Caco-2 (cell line): ENCODE results near the gene SPATA6. TPM values are rescaled to one million over a fixed set of nuclear protein-coding genes. Genes with fewer than 3 reads are reported as not detected.
"Not testable (repeated sequence)": the region's sequence is repeated elsewhere in the genome, so short reads cannot be mapped to it uniquely, and the experiment has no call there.

Experiments used
- BruUV-seq: library from RNA; stranded (reverse); fragments of 400-500 nt; replicated peaks from 2 replicates; lab custom pipeline; 2021; lab: Mats Ljungman, UMichigan
- CTCF ChIA-PET: fragments of 300-600 bp; sonication (Branson Sonifier 250); formaldehyde crosslinking; loops from one replicate; lab custom pipeline; 2022; ENCODE audit warnings: antibody characterized with exemption; lab: Charles Lee
- POLR2A ChIA-PET: fragments of 300-600 bp; sonication (Branson Sonifier 250); formaldehyde crosslinking; loops from one replicate; lab custom pipeline; 2022; ENCODE audit warnings: antibody characterized with exemption; lab: Charles Lee
- DNase-seq, 2 experiments: peaks; one replicate each; pipeline versions ENCODE4 v3.0.0 to v3.0.0-alpha.2; 2020 to 2022
- H3K27me3 ChIP-seq: replicated peaks from 2 replicates; pipeline ENCODE4 v1.6.0; 2011; ENCODE audit warnings: low read length; ENCODE audit not compliant: control insufficient read depth, insufficient read depth
- H3K36me3 ChIP-seq: 2 replicates; pipeline ENCODE4 v1.5.1; 2011; ENCODE audit warnings: low read length; ENCODE audit not compliant: control insufficient read depth, insufficient read depth
- H3K4me1 ChIP-seq: fragments of 250-450 bp; sonication (Bioruptor Pico); 2 replicates; pipeline ENCODE4 v1.5.1; 2020; ENCODE audit warnings: mild to moderate bottlenecking
- H3K4me3 ChIP-seq: 2 replicates; pipeline ENCODE4 v1.5.1; 2011; ENCODE audit warnings: low read depth, mild to moderate bottlenecking, control low read depth, low read length
- H3K9me3 ChIP-seq: fragments of 250-450 bp; sonication (Bioruptor Pico); 2 replicates; pipeline ENCODE4 v1.5.1; 2020; ENCODE audit warnings: mild to moderate bottlenecking, moderate library complexity
- H3K27ac Mint-ChIP-seq: one replicate; pipeline ENCODE4 v1.8.0; 2022; ENCODE audit warnings: mixed read lengths; ENCODE audit not compliant: unreplicated experiment
- H3K27me3 Mint-ChIP-seq: one replicate; pipeline ENCODE4 v1.8.0; 2022; ENCODE audit warnings: mixed read lengths; ENCODE audit not compliant: insufficient read depth, unreplicated experiment
- H3K36me3 Mint-ChIP-seq: one replicate; pipeline ENCODE4 v1.8.0; 2022; ENCODE audit warnings: mild to moderate bottlenecking, mixed read lengths; ENCODE audit not compliant: insufficient read depth, unreplicated experiment
- H3K4me1 Mint-ChIP-seq: one replicate; pipeline ENCODE4 v1.8.0; 2022; ENCODE audit warnings: low read depth, mixed read lengths; ENCODE audit not compliant: unreplicated experiment
- H3K4me3 Mint-ChIP-seq: one replicate; pipeline ENCODE4 v1.8.0; 2022; ENCODE audit warnings: mild to moderate bottlenecking, moderate library complexity, mixed read lengths; ENCODE audit not compliant: unreplicated experiment
- H3K9me3 Mint-ChIP-seq: one replicate; pipeline ENCODE4 v1.8.0; 2022; ENCODE audit warnings: mixed read lengths; ENCODE audit not compliant: unreplicated experiment
- CTCF ChIP-seq, 2 experiments: fragments of 200-600 bp in 1 of 2; IDR thresholded peaks; 1 replicate in 1 of 2; 2 replicates in 1 of 2; pipeline versions ENCODE4 v1.5.1 to v1.8.0; 2011 to 2022; ENCODE audit warnings: antibody characterized with exemption in 1 of 2, control low read depth in 1 of 2, inconsistent platforms in 1 of 2, low read depth in 1 of 2, low read length in 1 of 2, mild to moderate bottlenecking in 1 of 2, moderate library complexity in 1 of 2; ENCODE audit not compliant: insufficient read depth in 1 of 2, severe bottlenecking in 1 of 2, unreplicated experiment in 1 of 2
- intact Hi-C: fragments of 100-400 bp; cut with micrococcal nuclease; formaldehyde crosslinking; loops from one replicate; pipeline ENCODE4 v1.10.0; 2022; ENCODE audit not compliant: unreplicated experiment
- total RNA-seq: library from RNA; stranded (reverse); gene quantifications from 2 replicates; pipeline ENCODE4 v1.2.3, GENCODE V29; 2022

SPATA6 gene
- total RNA-seq, 1 experiment from 2014 or later: 1.8 TPM

- CTCF ChIA-PET: no interaction called here
- H3K27ac Mint-ChIP-seq: no peak overlapping the region
- intact Hi-C loops: no loop called here
Observed at GRCh38 chr1:48309564-48310082, 162.4 kb downstream of the SPATA6 start.

GRCh38 chr1:48302652-48303051, 169.4 kb downstream of the SPATA6 start:
- ChIA-PET POLR2A (no interaction called here), CTCF (no interaction called here)
- intact Hi-C loops: no loop called here
- Mint-ChIP-seq H3K27me3 (no peaks in the 10 kb centered on the region), H3K4me1 (no peaks in the 10 kb centered on the region), H3K4me3 (no peak overlapping the region), H3K9me3 (no peaks in the 10 kb centered on the region), H3K36me3 (no peaks in the 10 kb centered on the region), H3K27ac (no peak overlapping the region)
- H3K27me3 ChIP-seq: no peaks in the 10 kb centered on the region
- no peaks in the 10 kb centered on the region for H3K4me1 ChIP-seq
- H3K9me3 ChIP-seq: no peaks in the 10 kb centered on the region
- no TSS peak for BruUV-seq
- TF ChIP-seq CTCF (IDR thresholded peaks at IDR 0.05; ENCODE audit: insufficient read depth in 1 of 2, low read depth in 1 of 2, low read length in 1 of 2, severe bottlenecking in 1 of 2, unreplicated experiment in 1 of 2): no peak
- no peak for DNase-seq
- H3K4me3 ChIP-seq: no peak overlapping the region
- no peaks in the 10 kb centered on the region for H3K36me3 ChIP-seq

More at GRCh38 chr1:48309564-48310082, 162.4 kb downstream of the SPATA6 start:
- TF ChIP-seq CTCF (IDR thresholded peaks at IDR 0.05; ENCODE audit: insufficient read depth in 1 of 2, low read depth in 1 of 2, low read length in 1 of 2, severe bottlenecking in 1 of 2, unreplicated experiment in 1 of 2): no peak
- no TSS peak for BruUV-seq
- POLR2A ChIA-PET: no interaction called here
- Histone ChIP-seq H3K36me3 (no peaks in the 10 kb centered on the region), H3K4me1 (no peaks in the 10 kb centered on the region), H3K27me3 (no peaks in the 10 kb centered on the region), H3K4me3 (no peak overlapping the region), H3K9me3 (no peaks in the 10 kb centered on the region)
- no peaks in the 10 kb centered on the region for H3K4me1 Mint-ChIP-seq
- H3K9me3 Mint-ChIP-seq: peaks cover 25% of the 10 kb centered on the region
- no peaks in the 10 kb centered on the region for H3K36me3 Mint-ChIP-seq
- no peak overlapping the region for H3K4me3 Mint-ChIP-seq
- no peaks in the 10 kb centered on the region for H3K27me3 Mint-ChIP-seq
- DNase-seq: no peak

- no peak for TF ChIP-seq CTCF (IDR thresholded peaks at IDR 0.05; ENCODE audit: insufficient read depth in 1 of 2, low read depth in 1 of 2, low read length in 1 of 2, severe bottlenecking in 1 of 2, unreplicated experiment in 1 of 2)
- intact Hi-C loops: no loop called here
- ChIA-PET POLR2A (no interaction called here), CTCF (no interaction called here)
- no peaks in the 10 kb centered on the region for H3K9me3 Mint-ChIP-seq
- no peaks in the 10 kb centered on the region for H3K4me1 Mint-ChIP-seq
- Histone ChIP-seq H3K4me1 (no peaks in the 10 kb centered on the region), H3K27me3 (no peaks in the 10 kb centered on the region), H3K36me3 (no peaks in the 10 kb centered on the region), H3K9me3 (no peaks in the 10 kb centered on the region), H3K4me3 (no peak overlapping the region)
- no peak overlapping the region for H3K27ac Mint-ChIP-seq
- no peak for DNase-seq
- H3K4me3 Mint-ChIP-seq: no peak overlapping the region
- no TSS peak for BruUV-seq
- H3K36me3 Mint-ChIP-seq: no peaks in the 10 kb centered on the region
- H3K27me3 Mint-ChIP-seq: peaks cover 2% of the 10 kb centered on the region
Observed at GRCh38 chr1:48294656-48295055, 177.3 kb downstream of the SPATA6 start.

DNA sequence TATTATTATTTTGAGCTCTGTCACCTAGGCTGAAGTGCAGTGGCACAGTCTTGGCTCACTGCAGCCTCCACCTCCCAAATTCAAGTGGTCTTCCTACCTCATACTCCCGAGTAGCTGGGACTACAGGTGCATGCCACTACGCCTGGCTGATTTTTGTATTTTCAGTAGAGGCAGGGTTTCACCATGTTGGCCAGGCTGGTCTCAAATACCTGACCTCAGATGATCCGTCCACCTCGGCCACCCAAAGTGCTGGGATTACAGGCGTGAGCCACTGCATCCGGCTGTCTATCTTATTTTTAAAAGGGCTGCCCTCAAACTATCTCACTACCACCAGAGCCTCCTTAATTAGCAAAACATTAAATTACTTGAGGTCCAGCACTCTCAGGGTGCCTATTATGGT, 177.9 kb downstream of the SPATA6 start:
- POLR2A ChIA-PET, H3K27me3 ChIP-seq, H3K9me3 Mint-ChIP-seq, H3K4me1 ChIP-seq, CTCF ChIA-PET, H3K4me3 ChIP-seq, DNase-seq, H3K4me1 Mint-ChIP-seq, BruUV-seq, H3K36me3 Mint-ChIP-seq, H3K36me3 ChIP-seq, intact Hi-C loops, H3K27me3 Mint-ChIP-seq, H3K9me3 ChIP-seq, H3K27ac Mint-ChIP-seq, H3K4me3 Mint-ChIP-seq: not testable (repeated sequence)
